ENCODE measurements around the gene HSPA8.

Gene HSPA8

DNA sequence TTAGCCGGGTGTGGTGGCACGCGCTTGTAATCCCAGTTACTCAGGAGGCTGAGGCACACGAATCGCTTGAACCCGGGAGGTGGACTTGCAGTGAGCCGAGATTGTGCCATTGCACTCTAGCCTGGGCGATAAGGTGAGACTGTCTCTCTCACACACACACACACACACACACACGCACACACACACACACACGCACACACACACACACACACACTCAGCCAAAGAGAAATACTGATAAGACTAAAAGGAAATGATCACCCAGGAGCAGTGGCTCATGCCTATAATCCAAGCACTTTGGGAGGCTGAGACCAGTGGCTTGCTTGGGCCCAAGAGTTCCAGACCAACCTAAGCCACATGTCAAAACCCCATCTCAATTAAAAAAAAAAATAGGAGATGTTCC is 20.8 kb downstream of the HSPA8 start:
- DNase-seq (ENCODE audit: extremely low spot score): no peak
- ChIA-PET POLR2A (no interaction called here), CTCF (no interaction called here)
- TF ChIP-seq, protein P1, sequence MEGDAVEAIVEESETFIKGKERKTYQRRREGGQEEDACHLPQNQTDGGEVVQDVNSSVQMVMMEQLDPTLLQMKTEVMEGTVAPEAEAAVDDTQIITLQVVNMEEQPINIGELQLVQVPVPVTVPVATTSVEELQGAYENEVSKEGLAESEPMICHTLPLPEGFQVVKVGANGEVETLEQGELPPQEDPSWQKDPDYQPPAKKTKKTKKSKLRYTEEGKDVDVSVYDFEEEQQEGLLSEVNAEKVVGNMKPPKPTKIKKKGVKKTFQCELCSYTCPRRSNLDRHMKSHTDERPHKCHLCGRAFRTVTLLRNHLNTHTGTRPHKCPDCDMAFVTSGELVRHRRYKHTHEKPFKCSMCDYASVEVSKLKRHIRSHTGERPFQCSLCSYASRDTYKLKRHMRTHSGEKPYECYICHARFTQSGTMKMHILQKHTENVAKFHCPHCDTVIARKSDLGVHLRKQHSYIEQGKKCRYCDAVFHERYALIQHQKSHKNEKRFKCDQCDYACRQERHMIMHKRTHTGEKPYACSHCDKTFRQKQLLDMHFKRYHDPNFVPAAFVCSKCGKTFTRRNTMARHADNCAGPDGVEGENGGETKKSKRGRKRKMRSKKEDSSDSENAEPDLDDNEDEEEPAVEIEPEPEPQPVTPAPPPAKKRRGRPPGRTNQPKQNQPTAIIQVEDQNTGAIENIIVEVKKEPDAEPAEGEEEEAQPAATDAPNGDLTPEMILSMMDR (IDR thresholded peaks at IDR 0.05; ENCODE audit: control extremely low read depth, extremely low read depth, low read depth, missing control alignments): no peak

DNA sequence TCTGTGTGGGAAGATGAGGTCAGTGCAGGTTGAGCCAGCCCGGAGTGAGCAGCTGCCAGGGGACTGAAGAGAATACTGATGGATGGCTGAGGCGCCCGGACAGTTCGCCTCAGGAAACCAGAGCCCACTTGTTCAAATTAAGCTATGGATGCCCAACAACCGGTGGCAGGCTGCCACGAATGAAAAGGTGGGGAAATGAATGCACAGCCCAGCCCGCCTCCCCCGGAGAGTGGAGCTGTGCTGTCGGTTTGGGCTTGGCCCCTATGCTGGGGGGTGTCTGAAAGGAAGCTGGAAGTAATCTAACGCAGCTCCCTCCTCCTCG is 21.9 kb downstream of the HSPA8 start:
- TF ChIP-seq, protein P1 (IDR thresholded peaks at IDR 0.05; ENCODE audit: control extremely low read depth, extremely low read depth, low read depth, missing control alignments): no peak
- ChIA-PET POLR2A (no interaction called here), CTCF (interaction anchor here (0.8 to 1.8 kb wide), 3 partner anchors 13 to 17 kb away, joined by 3 to 6 read pairs (median 3); no protein-coding TSS in a partner anchor)
- DNase-seq (ENCODE audit: extremely low spot score): no peak

DNA sequence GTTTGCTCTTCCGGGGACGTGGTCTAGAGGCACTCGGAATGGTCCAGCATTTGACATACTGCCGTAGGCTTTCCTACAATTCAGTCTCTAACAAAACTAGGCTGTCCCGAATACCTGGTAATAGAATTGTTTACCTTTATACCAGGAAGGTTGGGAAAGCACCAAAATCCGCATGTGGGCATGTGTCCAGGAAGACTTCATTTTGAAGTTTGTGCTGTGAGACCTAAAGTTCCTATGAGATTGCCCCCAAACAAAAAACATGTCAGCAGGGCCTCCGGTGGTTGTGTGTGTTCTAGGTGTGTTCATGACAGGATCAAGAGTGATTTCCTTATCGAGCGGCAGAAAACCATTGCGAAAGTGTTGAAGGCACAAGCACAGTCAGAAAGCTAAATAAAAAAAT is 26.1 kb downstream of the HSPA8 start:
- TF ChIP-seq, protein P1 (IDR thresholded peaks at IDR 0.05; ENCODE audit: control extremely low read depth, extremely low read depth, low read depth, missing control alignments): no peak
- CTCF ChIA-PET: interaction anchor here (1.5 to 2.4 kb wide), 3 partner anchors 13 to 182 kb away, joined by 4 to 11 read pairs (median 9); no protein-coding TSS in a partner anchor
- POLR2A ChIA-PET: interaction anchor here (0.7 kb wide), 1 partner anchor 13 kb away, joined by 7 read pairs; no protein-coding TSS in a partner anchor
- no peak for DNase-seq (ENCODE audit: extremely low spot score)

DNA sequence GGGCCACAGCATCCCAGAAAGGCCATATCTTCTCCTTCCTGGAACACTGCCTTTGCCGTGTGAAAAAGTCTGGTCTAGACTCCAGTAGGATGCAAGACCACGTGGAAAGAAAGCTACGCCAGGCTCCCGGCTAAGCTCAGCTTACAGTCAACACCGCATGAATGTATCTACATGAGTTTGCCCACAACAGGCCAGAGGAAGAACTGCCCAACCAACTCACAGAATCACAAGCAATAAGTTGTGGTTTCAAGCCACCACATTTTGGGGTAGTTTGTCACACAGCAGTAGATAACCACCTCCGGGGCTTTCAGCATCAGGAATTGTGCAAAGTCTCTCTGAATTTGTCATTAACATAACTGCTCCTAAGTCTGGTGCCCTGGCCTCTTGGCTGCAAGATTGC is 27.3 kb downstream of the HSPA8 start:
- CTCF ChIA-PET: interaction anchor here (0.7 to 5.4 kb wide), 7 partner anchors 9 to 127 kb away, joined by 3 to 31 read pairs (median 9); no protein-coding TSS in a partner anchor

DNA sequence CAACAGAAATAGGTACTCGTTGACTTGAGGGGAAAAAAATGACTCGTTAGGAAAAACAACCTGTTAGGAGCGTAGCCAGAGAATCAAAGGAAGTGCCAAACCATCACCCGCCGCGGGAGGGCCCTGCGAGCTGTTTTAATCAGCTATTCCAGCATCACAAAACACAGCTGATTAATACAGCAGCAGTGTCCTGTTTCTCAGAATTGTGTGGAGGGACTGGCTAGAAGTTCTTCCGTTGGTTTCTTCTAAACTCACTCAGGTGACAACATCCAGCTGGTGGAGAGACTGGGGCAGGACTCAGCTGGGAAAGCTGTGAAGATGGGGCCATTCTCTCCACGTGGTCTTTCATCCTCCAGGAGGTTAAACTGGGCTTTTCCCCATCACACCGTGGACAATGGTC is 28.0 kb downstream of the HSPA8 start:
- DNase-seq (ENCODE audit: extremely low spot score): no peak
- TF ChIP-seq, protein P1 (IDR thresholded peaks at IDR 0.05; ENCODE audit: control extremely low read depth, extremely low read depth, low read depth, missing control alignments): no peak
- CTCF ChIA-PET: interaction anchor here (1.6 to 5.4 kb wide), 7 partner anchors 9 to 20 kb away, joined by 7 to 31 read pairs (median 10); no protein-coding TSS in a partner anchor
- POLR2A ChIA-PET: interaction anchor here (0.6 kb wide), 1 partner anchor 16 kb away, joined by 5 read pairs; no protein-coding TSS in a partner anchor

More for the DNA sequence above, 27.3 kb downstream of the HSPA8 start:
- TF ChIP-seq, protein P1 (IDR thresholded peaks at IDR 0.05; ENCODE audit: control extremely low read depth, extremely low read depth, low read depth, missing control alignments): no peak
- POLR2A ChIA-PET: no interaction called here
- no peak for DNase-seq (ENCODE audit: extremely low spot score)

DNA sequence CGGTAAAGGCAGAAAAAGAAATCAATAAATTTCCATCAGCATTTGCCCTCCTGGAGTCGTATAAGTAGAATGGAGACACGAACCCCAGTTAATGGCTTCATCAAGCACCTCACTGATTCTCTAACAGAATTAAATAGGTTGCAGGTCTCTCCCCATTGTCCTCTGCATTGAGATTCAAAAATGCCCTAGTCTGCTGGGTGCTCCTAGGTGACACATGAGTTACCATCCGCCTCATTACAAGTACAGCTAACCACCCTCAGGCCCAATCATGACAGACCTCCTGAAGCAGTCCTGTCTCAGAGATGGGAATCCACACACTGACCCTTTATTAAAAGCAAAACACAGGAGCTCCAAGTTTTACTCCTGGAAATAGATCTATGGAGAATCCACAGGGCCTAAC is 31.4 kb downstream of the HSPA8 start:
- ChIA-PET POLR2A (no interaction called here), CTCF (interaction anchor here (0.8 to 5.4 kb wide), 3 partner anchors 10 to 23 kb away, joined by 3 to 31 read pairs (median 17); no protein-coding TSS in a partner anchor)
- DNase-seq (ENCODE audit: extremely low spot score): no peak
- TF ChIP-seq, protein P1 (IDR thresholded peaks at IDR 0.05; ENCODE audit: control extremely low read depth, extremely low read depth, low read depth, missing control alignments): no peak
